Trophoblast cell (in vitro differentiated cells and primary cell): Measurements from ENCODE around the gene VAPB.
"Not testable (repeated sequence)": the region's sequence is repeated elsewhere in the genome, so short reads cannot be mapped to it uniquely, and the experiment has no call there.

Source experiments
- DNase-seq, 2 donors: peaks; one replicate each; pipeline ENCODE4 v3.0.0-alpha.2; 2016
- H2AFZ ChIP-seq: 2 replicates; pipeline ENCODE4 v1.6.1; 2013; ENCODE audit warnings: low read length, moderate library complexity, mild to moderate bottlenecking; ENCODE audit not compliant: insufficient read depth, poor library complexity
- H2AK5ac ChIP-seq: 2 replicates; pipeline ENCODE4 v1.6.1; 2013; ENCODE audit warnings: mild to moderate bottlenecking, low read length
- H2BK120ac ChIP-seq: 2 replicates; pipeline ENCODE4 v1.6.1; 2013; ENCODE audit warnings: low read length, mild to moderate bottlenecking, moderate library complexity; ENCODE audit not compliant: insufficient read depth, poor library complexity
- H2BK12ac ChIP-seq: 2 replicates; pipeline ENCODE4 v1.6.1; 2013; ENCODE audit warnings: mild to moderate bottlenecking, low read length, moderate library complexity
- H2BK5ac ChIP-seq: 2 replicates; pipeline ENCODE4 v1.6.1; 2013; ENCODE audit warnings: low read length, low read depth, moderate library complexity, mild to moderate bottlenecking; ENCODE audit not compliant: poor library complexity
- H3K14ac ChIP-seq: 2 replicates; pipeline ENCODE4 v1.6.1; 2013; ENCODE audit warnings: mild to moderate bottlenecking, low read length
- H3K18ac ChIP-seq: 2 replicates; pipeline ENCODE4 v1.6.1; 2013; ENCODE audit warnings: mild to moderate bottlenecking, low read length
- H3K23ac ChIP-seq: 2 replicates; pipeline ENCODE4 v1.6.1; 2013; ENCODE audit warnings: low read length
- H3K27ac ChIP-seq: 2 replicates; pipeline ENCODE4 v1.5.1; 2013; ENCODE audit warnings: low read depth, mild to moderate bottlenecking, inconsistent platforms, low read length, moderate library complexity
- H3K27me3 ChIP-seq: 2 replicates; pipeline ENCODE4 v1.6.1; 2013; ENCODE audit warnings: inconsistent platforms, mild to moderate bottlenecking, low read length, moderate library complexity; ENCODE audit not compliant: insufficient read depth
- H3K36me3 ChIP-seq, 2 experiments: 1 replicate in 1 of 2; 2 replicates in 1 of 2; pipeline ENCODE4 v1.6.1; 2013; ENCODE audit warnings: low read length in 2 of 2, mild to moderate bottlenecking in 2 of 2, moderate library complexity in 1 of 2; ENCODE audit not compliant: insufficient read depth in 2 of 2, control insufficient read depth in 1 of 2
- H3K4ac ChIP-seq: 2 replicates; pipeline ENCODE4 v1.6.1; 2013; ENCODE audit warnings: low read depth, mild to moderate bottlenecking, low read length, moderate library complexity
- H3K4me1 ChIP-seq, 2 experiments: 1 replicate in 1 of 2; 2 replicates in 1 of 2; pipeline ENCODE4 v1.6.1; 2013; ENCODE audit warnings: low read length in 2 of 2, mild to moderate bottlenecking in 2 of 2, moderate library complexity in 1 of 2; ENCODE audit not compliant: insufficient read depth in 2 of 2, control insufficient read depth in 1 of 2
- H3K4me2 ChIP-seq: 2 replicates; pipeline ENCODE4 v1.6.1; 2013; ENCODE audit warnings: inconsistent platforms, mild to moderate bottlenecking, low read length, moderate library complexity
- H3K4me3 ChIP-seq: 2 replicates; pipeline ENCODE4 v1.5.1; 2013; ENCODE audit warnings: mild to moderate bottlenecking, low read depth, low read length, inconsistent platforms
- H3K79me1 ChIP-seq: one replicate; pipeline ENCODE4 v1.6.1; 2013; ENCODE audit warnings: low read length
- H3K79me2 ChIP-seq: 2 replicates; pipeline ENCODE4 v1.6.1; 2013; ENCODE audit warnings: low read length, mild to moderate bottlenecking; ENCODE audit not compliant: control insufficient read depth, insufficient read depth, poor library complexity
- H3K9ac ChIP-seq: 2 replicates; pipeline ENCODE4 v1.6.1; 2013; ENCODE audit warnings: mild to moderate bottlenecking, low read length
- H3K9me3 ChIP-seq: 2 replicates; pipeline ENCODE4 v1.6.1; 2013; ENCODE audit warnings: low read depth, mild to moderate bottlenecking, control low read depth, inconsistent platforms, low read length; ENCODE audit not compliant: insufficient read depth
- H4K12ac ChIP-seq: 2 replicates; pipeline ENCODE4 v1.6.1; 2013; ENCODE audit warnings: low read depth, mild to moderate bottlenecking, low read length, moderate library complexity
- H4K8ac ChIP-seq: 2 replicates; pipeline ENCODE4 v1.6.1; 2013; ENCODE audit warnings: low read depth, mild to moderate bottlenecking, low read length, moderate library complexity
- H4K91ac ChIP-seq: one replicate; pipeline ENCODE4 v1.6.1; 2013; ENCODE audit warnings: low read depth, mild to moderate bottlenecking, low read length, moderate library complexity
- WGBS: extraction: QIAGEN DNeasy Blood & Tissue Kit; methylation state at CpG from one replicate; pipeline ENCODE4 v1.1.7; 2013; ENCODE audit warnings: missing lambda C conversion rate; ENCODE audit not compliant: insufficient read length, insufficient coverage; ENCODE audit errors: extremely low coverage; 5-methylcytosine and 5-hydroxymethylcytosine counted together

The VAPB gene

DNA sequence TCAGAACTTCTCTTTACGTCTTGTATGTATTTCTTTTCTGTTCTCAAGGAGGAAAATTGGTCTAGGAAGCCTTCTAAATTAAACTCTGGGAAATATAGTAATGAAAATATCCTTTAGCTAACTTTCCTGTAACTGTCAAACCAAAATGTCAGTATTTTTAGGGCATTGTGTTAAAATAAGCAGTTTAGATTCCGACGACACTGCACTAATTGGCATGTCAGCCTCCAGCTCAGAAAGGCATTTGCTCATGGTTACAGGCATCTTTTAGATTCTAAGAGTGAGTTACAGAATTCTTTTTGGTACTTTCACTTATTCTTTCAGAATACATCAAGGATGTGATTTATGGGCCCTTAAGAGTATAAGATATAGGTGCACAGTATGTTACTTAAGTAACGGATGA lies 26.1 kb upstream of the VAPB start:
- Histone ChIP-seq H2BK120ac (no peak overlapping the region), H4K91ac (no peak overlapping the region), H2BK5ac (no peak overlapping the region), H3K27ac (no peak overlapping the region), H3K36me3 (peaks cover 8 to 15% of the 10 kb centered on the region in 2 experiments), H4K8ac (no peak overlapping the region), H3K79me1 (no peaks in the 10 kb centered on the region), H4K12ac (no peak overlapping the region), H3K4ac (no peak overlapping the region), H2AFZ (no peak overlapping the region), H3K27me3 (no peaks in the 10 kb centered on the region), H3K4me1 (peaks cover 2 to 3% of the 10 kb centered on the region in 2 experiments), H2AK5ac (no peak overlapping the region), H3K9me3 (no peaks in the 10 kb centered on the region), H3K4me3 (no peak overlapping the region), H3K23ac (no peak overlapping the region), H3K9ac (no peak overlapping the region), H3K18ac (no peak overlapping the region), H2BK12ac (no peak overlapping the region), H3K79me2 (no peaks in the 10 kb centered on the region), H3K14ac (no peak overlapping the region), H3K4me2 (no peak overlapping the region)
- DNase-seq = no peak
- no CpG with 5 or more reads among the region's 4 CpGs for WGBS

DNA sequence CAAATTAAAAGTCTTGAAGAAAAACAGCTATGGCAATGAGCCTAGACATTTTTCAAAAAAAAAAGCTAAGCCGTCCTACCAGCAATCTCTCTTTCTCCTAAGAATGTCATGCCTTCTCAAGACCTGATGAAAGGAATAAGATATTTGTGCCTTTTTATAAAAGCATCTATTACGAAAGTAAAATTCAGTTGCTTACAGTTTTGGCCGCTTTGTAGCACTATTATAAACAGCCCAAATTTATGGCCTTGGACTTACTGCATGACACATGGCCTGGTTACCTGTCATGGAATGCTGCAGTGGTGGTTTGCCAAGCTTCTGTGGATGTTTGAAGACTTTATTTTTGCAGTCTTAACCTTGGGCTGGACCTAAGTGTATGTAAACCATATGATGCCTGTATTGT lies 22.2 kb upstream of the VAPB start:
- no peak overlapping the region for H3K18ac ChIP-seq
- H4K8ac ChIP-seq = no peak overlapping the region
- peak; percentile 56 to 80 for DNase-seq
- H3K4me2 ChIP-seq = no peak overlapping the region
- no peak overlapping the region for H3K4ac ChIP-seq
- no peak overlapping the region for H2BK120ac ChIP-seq
- H3K9me3 ChIP-seq = no peaks in the 10 kb centered on the region
- H3K36me3 ChIP-seq = peaks cover 4 to 6% of the 10 kb centered on the region in 2 experiments
- no peak overlapping the region for H3K14ac ChIP-seq
- H2BK12ac ChIP-seq = no peak overlapping the region
- H3K4me3 ChIP-seq = no peak overlapping the region
- no peak overlapping the region for H3K9ac ChIP-seq
- no peak overlapping the region for H4K91ac ChIP-seq
- H3K23ac ChIP-seq = no peak overlapping the region
- no peak overlapping the region for H2BK5ac ChIP-seq
- no peak overlapping the region for H4K12ac ChIP-seq
- no peaks in the 10 kb centered on the region for H3K79me2 ChIP-seq
- no peaks in the 10 kb centered on the region for H3K79me1 ChIP-seq
- WGBS = no CpG with 5 or more reads among the region's 3 CpGs
- no peak overlapping the region for H3K27ac ChIP-seq
- peaks cover 2 to 3% of the 10 kb centered on the region in 2 experiments for H3K4me1 ChIP-seq
- no peak overlapping the region for H2AFZ ChIP-seq
- no peak overlapping the region for H2AK5ac ChIP-seq
- H3K27me3 ChIP-seq = no peaks in the 10 kb centered on the region

- H3K79me1 ChIP-seq = no peaks in the 10 kb centered on the region
- H3K23ac ChIP-seq = no peak overlapping the region
- no peak overlapping the region for H2AFZ ChIP-seq
- peak; percentile 59 to 66 for DNase-seq
- H3K9me3 ChIP-seq = no peaks in the 10 kb centered on the region
- H3K9ac ChIP-seq = no peak overlapping the region
- no peak overlapping the region for H3K4me2 ChIP-seq
- no peaks in the 10 kb centered on the region for H3K27me3 ChIP-seq
- H3K27ac ChIP-seq = no peak overlapping the region
- no peak overlapping the region for H3K14ac ChIP-seq
- H3K18ac ChIP-seq = no peak overlapping the region
- no peak overlapping the region for H2BK120ac ChIP-seq
- H4K8ac ChIP-seq = no peak overlapping the region
- no peak overlapping the region for H2BK5ac ChIP-seq
- no peaks in the 10 kb centered on the region for H3K79me2 ChIP-seq
- peaks cover 0 to 2% of the 10 kb centered on the region in 2 experiments for H3K4me1 ChIP-seq
- H3K4ac ChIP-seq = no peak overlapping the region
- no peak overlapping the region for H3K4me3 ChIP-seq
- H4K12ac ChIP-seq = no peak overlapping the region
- no CpG with 5 or more reads among the region's 9 CpGs for WGBS
- no peak overlapping the region for H2AK5ac ChIP-seq
- peaks cover 0 to under 1% of the 10 kb centered on the region in 2 experiments for H3K36me3 ChIP-seq
- H2BK12ac ChIP-seq = no peak overlapping the region
- H4K91ac ChIP-seq = no peak overlapping the region
Observed at GRCh38 chr20:58372806-58373205, 16.2 kb upstream of the VAPB start.

DNA sequence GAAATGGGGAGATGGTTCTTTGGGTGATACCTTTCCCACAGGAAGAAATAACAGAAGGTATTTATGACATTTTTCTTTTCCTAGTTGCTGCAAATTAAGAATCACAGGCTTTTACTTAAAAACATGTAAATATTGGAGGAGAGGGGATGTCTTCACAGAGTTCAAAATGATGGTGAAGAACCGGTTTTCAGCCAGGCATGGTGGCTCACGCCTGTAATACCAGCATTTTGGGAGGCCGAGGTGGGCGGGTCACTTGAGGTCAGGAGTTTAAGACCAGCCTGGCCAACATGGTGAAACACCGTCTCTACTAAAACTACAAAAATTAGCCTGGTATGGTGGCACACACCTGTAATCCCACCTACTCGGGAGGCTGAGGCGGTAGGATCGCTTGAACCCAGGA lies 15.7 kb upstream of the VAPB start:
- peak; percentile 58 to 73 for DNase-seq
- H2AK5ac ChIP-seq, H3K4me3 ChIP-seq, H3K4ac ChIP-seq, H4K8ac ChIP-seq, H3K79me2 ChIP-seq, H3K9ac ChIP-seq, H3K18ac ChIP-seq, H4K12ac ChIP-seq, H2AFZ ChIP-seq, H3K36me3 ChIP-seq, H3K79me1 ChIP-seq, H2BK5ac ChIP-seq, H3K4me2 ChIP-seq, H3K9me3 ChIP-seq, H4K91ac ChIP-seq, H3K4me1 ChIP-seq, H2BK120ac ChIP-seq, H3K27me3 ChIP-seq, H3K14ac ChIP-seq, H2BK12ac ChIP-seq, H3K27ac ChIP-seq, H3K23ac ChIP-seq: not testable (repeated sequence)
- WGBS = no CpG with 5 or more reads among the region's 8 CpGs
